Type B pancreatic cell (in vitro differentiated cells): Measurements from ENCODE around the gene BEST2. TPM values are rescaled to one million over a fixed set of nuclear protein-coding genes. Genes with fewer than 3 reads are reported as not detected.

ENCODE experiments used
- DNase-seq: peaks from one replicate; pipeline ENCODE4 v3.0.0; 2021; ENCODE audit warnings: mixed read lengths; ENCODE audit not compliant: unreplicated experiment; ENCODE audit errors: extremely low spot score
- H3K27ac Mint-ChIP-seq: 2 replicates; pipeline ENCODE4 v1.8.0; 2021; ENCODE audit warnings: mild to moderate bottlenecking, mixed read lengths
- H3K27me3 Mint-ChIP-seq: 2 replicates; pipeline ENCODE4 v1.8.0; 2021; ENCODE audit warnings: mixed read lengths
- H3K36me3 Mint-ChIP-seq: 2 replicates; pipeline ENCODE4 v1.8.0; 2021; ENCODE audit warnings: mixed read lengths
- H3K4me1 Mint-ChIP-seq: one replicate; pipeline ENCODE4 v1.8.0; 2021; ENCODE audit warnings: mixed read lengths; ENCODE audit not compliant: unreplicated experiment
- H3K4me3 Mint-ChIP-seq: 2 replicates; pipeline ENCODE4 v1.8.0; 2021; ENCODE audit warnings: mild to moderate bottlenecking, mixed read lengths
- H3K9me3 Mint-ChIP-seq: 2 replicates; pipeline ENCODE4 v1.8.0; 2021; ENCODE audit warnings: mixed read lengths
- CTCF ChIP-seq: fragments of 200-600 bp; sonication (generic); conservative IDR thresholded peaks from 2 replicates; pipeline ENCODE4 v1.5.0; 2021; ENCODE audit warnings: antibody characterized with exemption, mild to moderate bottlenecking
- total RNA-seq: library from RNA; stranded (reverse); gene quantifications from 2 replicates; pipeline ENCODE4 v1.2.1, GENCODE V29; 2021; ENCODE audit warnings: low replicate concordance

BEST2 gene
- total RNA-seq, 1 donor from 2014 or later = 0.14 TPM

- Mint-ChIP-seq H3K4me1 (peaks cover 19% of the 10 kb centered on the region), H3K27me3 (peaks cover 5% of the 10 kb centered on the region), H3K36me3 (no peaks in the 10 kb centered on the region), H3K9me3 (no peaks in the 10 kb centered on the region), H3K4me3 (peak within 1 kb of the TSS; percentile 91), H3K27ac (peak within 1 kb of the TSS; percentile 86)
- DNase-seq = peak; percentile 88
- no peak for TF ChIP-seq CTCF
Measured at GRCh38 chr19:12774588-12775555, 23.3 kb downstream of the BEST2 start, which contains the start of gene HOOK2. Gene HOOK2 (minus strand): TSS chr19:12775552. CDS start chr19:12775449, 103 bp downstream.

- peak; percentile 98 for TF ChIP-seq CTCF
- H3K4me1 Mint-ChIP-seq = peaks cover 23% of the 10 kb centered on the region
- H3K27ac Mint-ChIP-seq = no peak overlapping the region
Measured at GRCh38 chr19:12777217-12778016, 25.8 kb downstream of the BEST2 start.

GRCh38 chr19:12778017-12778904 is 26.7 kb downstream of the BEST2 start:
- H3K4me1 Mint-ChIP-seq = peaks cover 23% of the 10 kb centered on the region
- peaks cover 5% of the 10 kb centered on the region for H3K27me3 Mint-ChIP-seq
- peak overlapping the region; percentile 89 for H3K4me3 Mint-ChIP-seq
- peak overlapping the region; percentile 66 for H3K27ac Mint-ChIP-seq
- H3K9me3 Mint-ChIP-seq = no peaks in the 10 kb centered on the region
- no peak for DNase-seq
- TF ChIP-seq CTCF = no peak
- H3K36me3 Mint-ChIP-seq = no peaks in the 10 kb centered on the region

More at GRCh38 chr19:12777217-12778016, 25.8 kb downstream of the BEST2 start:
- Mint-ChIP-seq H3K36me3 (no peaks in the 10 kb centered on the region), H3K27me3 (peaks cover 5% of the 10 kb centered on the region), H3K9me3 (no peaks in the 10 kb centered on the region), H3K4me3 (peak overlapping the region; percentile 89)
- peak; percentile 89 for DNase-seq

GRCh38 chr19:12778905-12779161 is 27.2 kb downstream of the BEST2 start:
- DNase-seq = no peak
- TF ChIP-seq CTCF = no peak
- Mint-ChIP-seq H3K4me3 (peak overlapping the region; percentile 89), H3K4me1 (peaks cover 20% of the 10 kb centered on the region), H3K27ac (peak overlapping the region; percentile 66), H3K27me3 (peaks cover 5% of the 10 kb centered on the region), H3K9me3 (no peaks in the 10 kb centered on the region), H3K36me3 (no peaks in the 10 kb centered on the region)
